B cell (primary cell): ENCODE data around the gene FAF2. TPM values are rescaled to one million over a fixed set of nuclear protein-coding genes. Genes with fewer than 3 reads are reported as not detected.

Source experiments
- ATAC-seq: fragments of 200-7000 bp; cut with Tn5 transposase; one replicate; pipeline ENCODE4 v1.10.0; 2021; ENCODE audit warnings: low read depth, mild to moderate bottlenecking, moderate number of reproducible peaks, moderate library complexity
- CTCF ChIA-PET: fragments of 350-600 bp; sonication (Branson Sonifier 250); formaldehyde crosslinking; loops from one replicate; lab custom pipeline; 2021; ENCODE audit warnings: antibody characterized with exemption, inconsistent platforms; lab: Charles Lee
- POLR2A ChIA-PET: fragments of 350-600 bp; sonication (Branson Sonifier 250); formaldehyde crosslinking; loops from one replicate; lab custom pipeline; 2021; ENCODE audit warnings: antibody characterized with exemption; lab: Charles Lee
- DNase-seq: peaks from one replicate; pipeline ENCODE4 v3.0.0; 2013
- H2AFZ ChIP-seq: 2 replicates; pipeline ENCODE4 v1.6.1; 2012; ENCODE audit warnings: mild to moderate bottlenecking, low read depth, low read length; ENCODE audit not compliant: insufficient read depth, poor library complexity, severe bottlenecking
- H3K27ac ChIP-seq, 2 donors: 1 replicate in 1 of 2; 2 replicates in 1 of 2; pipeline ENCODE4 v1.5.1; 2012 to 2013; ENCODE audit warnings: low read length in 2 of 2, mild to moderate bottlenecking in 2 of 2, moderate library complexity in 1 of 2
- H3K27me3 ChIP-seq, 4 experiments: fragments of 200-600 bp in 1 of 4; sonication (generic) in 1 of 4; replicated peaks in 1 of 4; 1 replicate in 2 of 4; 2 replicates in 2 of 4; pipeline versions ENCODE4 v1.6.1 to v1.7.0; 2013 to 2016; ENCODE audit warnings: low read length in 3 of 4, mild to moderate bottlenecking in 2 of 4, mixed read lengths in 1 of 4, moderate library complexity in 1 of 4; ENCODE audit not compliant: insufficient read depth in 4 of 4, control insufficient read depth in 3 of 4; ENCODE audit errors: control extremely low read depth in 1 of 4
- H3K36me3 ChIP-seq, 2 experiments: replicated peaks in 1 of 2; 1 replicate in 1 of 2; 2 replicates in 1 of 2; pipeline versions ENCODE4 v1.6.1 to v1.7.1; 2013; ENCODE audit warnings: low read length in 1 of 2; ENCODE audit not compliant: insufficient read depth in 2 of 2, control insufficient read depth in 1 of 2; ENCODE audit errors: control extremely low read depth in 1 of 2, extremely low read depth in 1 of 2
- H3K4me1 ChIP-seq, 2 donors: fragments of 200-600 bp in 1 of 2; sonication (generic) in 1 of 2; 1 replicate in 1 of 2; 2 replicates in 1 of 2; pipeline versions ENCODE4 v1.5.1 to v1.6.1; 2013 to 2017; ENCODE audit warnings: low read length in 2 of 2; ENCODE audit not compliant: control insufficient read depth in 2 of 2, insufficient read depth in 2 of 2
- H3K4me2 ChIP-seq: replicated peaks from 2 replicates; pipeline ENCODE3; 2012; ENCODE audit warnings: mild to moderate bottlenecking, low read depth, low read length; ENCODE audit not compliant: poor library complexity, severe bottlenecking
- H3K4me3 ChIP-seq, 5 experiments: fragments of 200-600 bp in 1 of 5; sonication (generic) in 1 of 5; 1 replicate in 3 of 5; 2 replicates in 2 of 5; pipeline versions ENCODE4 v1.5.1 to v1.7.0; 2011 to 2016; ENCODE audit warnings: low read length in 4 of 5, mild to moderate bottlenecking in 4 of 5, low read depth in 2 of 5, control low read depth in 1 of 5, moderate library complexity in 1 of 5; ENCODE audit not compliant: insufficient read depth in 1 of 5; ENCODE audit errors: control extremely low read depth in 1 of 5, extremely low read depth in 1 of 5
- H3K79me2 ChIP-seq: fragments of 200-600 bp; sonication (generic); one replicate; pipeline ENCODE4 v1.6.0; 2016; ENCODE audit warnings: low read length; ENCODE audit not compliant: control insufficient read depth, insufficient read depth
- H3K9ac ChIP-seq: fragments of 200-600 bp; sonication (generic); 2 replicates; pipeline ENCODE4 v1.6.1; 2017; ENCODE audit warnings: mild to moderate bottlenecking, low read length, moderate library complexity
- H3K9me3 ChIP-seq, 3 donors: one replicate each; pipeline versions ENCODE4 v1.6.1 to v1.7.1; 2013; ENCODE audit warnings: low read length in 2 of 3; ENCODE audit not compliant: control insufficient read depth in 2 of 3, insufficient read depth in 1 of 3; ENCODE audit errors: control extremely low read depth in 1 of 3
- H4K20me1 ChIP-seq: 2 replicates; pipeline ENCODE4 v1.6.0; 2012; ENCODE audit warnings: mild to moderate bottlenecking, low read length; ENCODE audit not compliant: insufficient read depth, control insufficient read depth, poor library complexity, severe bottlenecking
- H3K27ac Mint-ChIP-seq: one replicate; pipeline ENCODE4 v1.8.0; 2021; ENCODE audit warnings: mixed read lengths
- H3K27me3 Mint-ChIP-seq: one replicate; pipeline ENCODE4 v1.8.0; 2021; ENCODE audit warnings: mixed read lengths
- H3K4me1 Mint-ChIP-seq: one replicate; pipeline ENCODE4 v1.8.0; 2021; ENCODE audit warnings: mixed read lengths
- H3K4me3 Mint-ChIP-seq: one replicate; pipeline ENCODE4 v1.8.0; 2021; ENCODE audit warnings: mixed read lengths
- H3K9me3 Mint-ChIP-seq: one replicate; pipeline ENCODE4 v1.8.0; 2022; ENCODE audit warnings: mixed read lengths; ENCODE audit not compliant: insufficient read depth
- CTCF ChIP-seq: fragments of 200-600 bp; IDR thresholded peaks from one replicate; pipeline ENCODE4 v1.8.0; 2022; ENCODE audit warnings: antibody characterized with exemption, mild to moderate bottlenecking
- EZH2 ChIP-seq: IDR thresholded peaks from 2 replicates; pipeline ENCODE4 v1.6.1; 2012; ENCODE audit warnings: borderline replicate concordance, low read depth, mild to moderate bottlenecking, moderate library complexity, low read length; ENCODE audit not compliant: insufficient read depth, poor library complexity, severe bottlenecking
- WGBS: methylation state at CpG from one replicate; pipeline ENCODE4 v1.1.5; 2013; ENCODE audit warnings: missing lambda C conversion rate; ENCODE audit not compliant: insufficient coverage; 5-methylcytosine and 5-hydroxymethylcytosine counted together
- intact Hi-C: fragments of 100-400 bp; cut with micrococcal nuclease; formaldehyde crosslinking; loops from one replicate; pipeline ENCODE4 v1.10.0; 2022
- polyA plus RNA-seq: library from polyadenylated mRNA; depleted of rRNA; stranded (reverse); fragments of >200 nt; gene quantifications from 2 replicates; pipeline ENCODE4 v1.2.3, GENCODE V29; 2012
- total RNA-seq, 2 donors: library from RNA; stranded (reverse); fragments of 120-200 nt in 1 of 2; gene quantifications; 1 replicate in 1 of 2; 2 replicates in 1 of 2; pipeline versions ENCODE4 v1.2.3 to v1.2.4, GENCODE V29; 2013 to 2022

FAF2 gene
- total and polyA plus RNA-seq, 2 donors (not counting 1 experiment from before 2014, with no cell fraction given) = 10.9 to 35.1 TPM

- Histone ChIP-seq H4K20me1 (peaks cover 43% of the 10 kb centered on the region), H3K4me1 (peaks cover 0 to 3% of the 10 kb centered on the region in 2 donors), H3K27ac (no peak overlapping the region), H3K36me3 (peaks cover 0 to 21% of the 10 kb centered on the region in 2 experiments), H2AFZ (no peak overlapping the region), H3K79me2 (peaks cover 99% of the 10 kb centered on the region), H3K27me3 (no peaks in the 10 kb centered on the region), H3K4me3 (no peak overlapping the region), H3K9ac (no peak overlapping the region), H3K4me2 (no peak overlapping the region), H3K9me3 (peaks cover 0 to 4% (median 0%) of the 10 kb centered on the region in 3 donors)
- POLR2A ChIA-PET = interaction anchor here (0.7 kb wide), 1 partner anchor 67 kb away, joined by 4 read pairs; no protein-coding TSS in a partner anchor
- Mint-ChIP-seq H3K27me3 (no peaks in the 10 kb centered on the region), H3K9me3 (no peaks in the 10 kb centered on the region), H3K27ac (no peak overlapping the region), H3K4me3 (no peak overlapping the region), H3K4me1 (peaks cover 26% of the 10 kb centered on the region)
- intact Hi-C loops = no loop called here
- TF ChIP-seq CTCF = no peak
- TF ChIP-seq EZH2 = no peak
- WGBS = 94% methylated on average over 3 of the region's 7 CpGs
- CTCF ChIA-PET = interaction anchor here (0.9 kb wide), 1 partner anchor 10 kb away, joined by 3 read pairs; no protein-coding TSS in a partner anchor
- DNase-seq = no peak
- ATAC-seq = no peak
Measured at GRCh38 chr5:176463113-176463764, 15.1 kb downstream of the FAF2 start.

- Histone ChIP-seq H3K4me1 (peaks cover 0 to 3% of the 10 kb centered on the region in 2 donors), H3K27ac (no peak overlapping the region), H3K9ac (no peak overlapping the region), H2AFZ (no peak overlapping the region), H3K4me2 (no peak overlapping the region), H3K79me2 (peaks cover 86% of the 10 kb centered on the region), H3K4me3 (no peak overlapping the region), H3K9me3 (no peaks in the 10 kb centered on the region), H3K36me3 (peaks cover 0 to 19% of the 10 kb centered on the region in 2 experiments), H4K20me1 (peaks cover 32% of the 10 kb centered on the region), H3K27me3 (no peaks in the 10 kb centered on the region)
- ATAC-seq (no peak), DNase-seq (no peak)
- TF ChIP-seq CTCF (no peak), EZH2 (no peak)
- peaks cover 18% of the 10 kb centered on the region for H3K4me1 Mint-ChIP-seq
- H3K27ac Mint-ChIP-seq = no peak overlapping the region
- 100% methylated on average over 2 of the region's 6 CpGs for WGBS
- no peaks in the 10 kb centered on the region for H3K9me3 Mint-ChIP-seq
- no peaks in the 10 kb centered on the region for H3K27me3 Mint-ChIP-seq
- intact Hi-C loops = no loop called here
- ChIA-PET CTCF (interaction anchor here (0.7 to 0.9 kb wide), 2 partner anchors 77 to 107 kb away, joined by 3 read pairs; no protein-coding TSS in a partner anchor), POLR2A (no interaction called here)
- H3K4me3 Mint-ChIP-seq = no peak overlapping the region
Measured at GRCh38 chr5:176466245-176466871, 18.2 kb downstream of the FAF2 start.
